GM19025 (cell line): ENCODE measurements around the gene APOL6.

Source experiments
- ATAC-seq: cut with Tn5 transposase; IDR thresholded peaks from one replicate; pipeline ENCODE4 v1.9.1; 2021; ENCODE audit warnings: mild to moderate bottlenecking, low read depth, moderate library complexity; ENCODE audit not compliant: unreplicated experiment

Gene APOL6

GRCh38 chr22:35648066-35649025 lies at the start of gene APOL6:
Gene APOL6 (plus strand): TSS chr22:35648446. CDS start chr22:35656426, 7,980 bp downstream.
- ATAC-seq, result no peak

- ATAC-seq, result no peak
Measured at GRCh38 chr22:35599364-35599763, 48.9 kb upstream of the APOL6 start.

- ATAC-seq, result no peak
Measured at GRCh38 chr22:35600476-35600875, 47.8 kb upstream of the APOL6 start.

GRCh38 chr22:35601013-35601580 lies 47.1 kb upstream of the APOL6 start:
- ATAC-seq, result no peak

- ATAC-seq, result no peak
Measured at GRCh38 chr22:35601743-35602615, 46.3 kb upstream of the APOL6 start.

GRCh38 chr22:35604621-35605368 lies 43.5 kb upstream of the APOL6 start:
- ATAC-seq, result no peak

- no peak for ATAC-seq
Measured at GRCh38 chr22:35605369-35605680, 42.9 kb upstream of the APOL6 start.

- ATAC-seq, result no peak
Measured at GRCh38 chr22:35605851-35606481, 42.3 kb upstream of the APOL6 start.

- no peak for ATAC-seq
Measured at GRCh38 chr22:35606916-35607315, 41.3 kb upstream of the APOL6 start.

- ATAC-seq, result no peak
Measured at GRCh38 chr22:35608088-35608487, 40.2 kb upstream of the APOL6 start.

- ATAC-seq, result no peak
Measured at GRCh38 chr22:35609261-35609660, 39.0 kb upstream of the APOL6 start.

- no peak for ATAC-seq
Measured at GRCh38 chr22:35609761-35610160, 38.5 kb upstream of the APOL6 start.

GRCh38 chr22:35610741-35611140 lies 37.5 kb upstream of the APOL6 start:
- ATAC-seq, result no peak

GRCh38 chr22:35611200-35611890 lies 36.9 kb upstream of the APOL6 start:
- ATAC-seq, result no peak

GRCh38 chr22:35611891-35612576 lies 36.2 kb upstream of the APOL6 start:
- ATAC-seq, result no peak

- no peak for ATAC-seq
Measured at GRCh38 chr22:35612903-35613302, 35.3 kb upstream of the APOL6 start.

GRCh38 chr22:35614404-35614803 lies 33.8 kb upstream of the APOL6 start:
- ATAC-seq, result no peak

- ATAC-seq, result no peak
Measured at GRCh38 chr22:35615156-35615555, 33.1 kb upstream of the APOL6 start.

GRCh38 chr22:35616043-35616442 lies 32.2 kb upstream of the APOL6 start:
- no peak for ATAC-seq
